H1 (cell line): Measurements from ENCODE around the gene ADARB2. TPM values are rescaled to one million over a fixed set of nuclear protein-coding genes. Genes with fewer than 3 reads are reported as not detected.

Experiments
- CTCF ChIA-PET: fragments of 300-600 bp; sonication (Branson Sonifier 250); formaldehyde crosslinking; loops from one replicate; lab custom pipeline; 2021; ENCODE audit not compliant: partially characterized antibody; lab: Charles Lee
- POLR2A ChIA-PET: fragments of 300-600 bp; sonication (Branson Sonifier 250); formaldehyde crosslinking; loops from one replicate; lab custom pipeline; 2021; ENCODE audit warnings: inconsistent platforms; ENCODE audit not compliant: partially characterized antibody; lab: Charles Lee
- DNase-seq, 2 experiments: peaks; one replicate each; pipeline versions ENCODE4 v3.0.0 to v3.0.0-alpha.2; 2010 to 2022; ENCODE audit warnings: low spot score in 2 of 2, low read depth in 1 of 2, mixed read lengths in 1 of 2
- FAIRE-seq: peaks from 2 replicates; lab custom pipeline; 2011; peaks lifted over from hg19 to GRCh38; lab: Jason Lieb, UNC
- H2AFZ ChIP-seq: 2 replicates; pipeline ENCODE4 v1.8.1; 2012; ENCODE audit warnings: low read length, inconsistent platforms
- H2AK5ac ChIP-seq: 2 replicates; pipeline ENCODE4 v1.6.1; 2013; ENCODE audit warnings: low read depth, low read length
- H2BK120ac ChIP-seq: replicated peaks from 2 replicates; pipeline ENCODE3; 2013; ENCODE audit warnings: low read depth, low read length, inconsistent platforms
- H2BK12ac ChIP-seq: 2 replicates; pipeline ENCODE4 v1.6.1; 2013; ENCODE audit warnings: low read depth, low read length
- H2BK15ac ChIP-seq: 2 replicates; pipeline ENCODE4 v1.6.1; 2013; ENCODE audit warnings: low read length
- H2BK20ac ChIP-seq: 2 replicates; pipeline ENCODE4 v1.6.1; 2013; ENCODE audit warnings: low read length
- H2BK5ac ChIP-seq: 2 replicates; pipeline ENCODE4 v1.6.1; 2013; ENCODE audit warnings: low read depth, low read length
- H3K14ac ChIP-seq: 2 replicates; pipeline ENCODE4 v1.6.1; 2013; ENCODE audit warnings: inconsistent platforms; ENCODE audit not compliant: insufficient read length
- H3K18ac ChIP-seq: 2 replicates; pipeline ENCODE4 v1.6.1; 2013; ENCODE audit warnings: low read length; ENCODE audit errors: extremely low read depth
- H3K23ac ChIP-seq: 2 replicates; pipeline ENCODE4 v1.6.1; 2013; ENCODE audit warnings: inconsistent platforms; ENCODE audit not compliant: insufficient read length
- H3K23me2 ChIP-seq: 2 replicates; pipeline ENCODE4 v1.6.1; 2013; ENCODE audit warnings: low read depth, low read length
- H3K27ac ChIP-seq: 2 replicates; pipeline ENCODE4 v1.6.1; 2011; ENCODE audit warnings: low read depth, low read length, inconsistent platforms
- H3K27me3 ChIP-seq, 4 experiments: replicated peaks in 1 of 4; 1 replicate in 1 of 4; 2 replicates in 3 of 4; pipeline versions ENCODE4 v1.6.1 to v1.8.1; 2011 to 2013; ENCODE audit warnings: low read length in 3 of 4, mild to moderate bottlenecking in 3 of 4, inconsistent platforms in 2 of 4, mixed read lengths in 2 of 4, moderate library complexity in 1 of 4; ENCODE audit not compliant: control insufficient read depth in 3 of 4, insufficient read depth in 3 of 4; ENCODE audit errors: extremely low read depth in 1 of 4
- H3K36me3 ChIP-seq, 4 experiments: 2 replicates each; pipeline versions ENCODE4 v1.6.1 to v1.8.1; 2011 to 2013; ENCODE audit warnings: mild to moderate bottlenecking in 4 of 4, low read length in 3 of 4, moderate library complexity in 2 of 4, control low read depth in 1 of 4, inconsistent platforms in 1 of 4; ENCODE audit not compliant: insufficient read depth in 4 of 4, control insufficient read depth in 2 of 4
- H3K4ac ChIP-seq: replicated peaks from 2 replicates; pipeline ENCODE3; 2013; ENCODE audit warnings: low read length, low read depth, mixed read lengths, inconsistent platforms; ENCODE audit not compliant: insufficient read length
- H3K4me1 ChIP-seq, 4 experiments: replicated peaks in 1 of 4; 1 replicate in 1 of 4; 2 replicates in 3 of 4; pipeline versions ENCODE4 v1.6.1 to v1.8.1; 2011 to 2013; ENCODE audit warnings: low read length in 3 of 4, inconsistent platforms in 2 of 4, mixed read lengths in 1 of 4; ENCODE audit not compliant: insufficient read depth in 4 of 4, control insufficient read depth in 3 of 4
- H3K4me2 ChIP-seq, 2 experiments: 2 replicates each; pipeline versions ENCODE4 v1.6.1 to v1.8.1; 2011 to 2013; ENCODE audit warnings: low read depth in 2 of 2, low read length in 2 of 2, control low read depth in 1 of 2, inconsistent platforms in 1 of 2, mild to moderate bottlenecking in 1 of 2; ENCODE audit not compliant: insufficient read depth in 1 of 2
- H3K4me3 ChIP-seq, 4 experiments: fragments of 200-600, 300-600 bp in 1 of 4; sonication (generic), shearing (Covaris generic), sonication (Bioruptor Twin) in 1 of 4; 2 replicates each; pipeline versions ENCODE4 v1.5.1 to v1.8.1; 2011 to 2016; ENCODE audit warnings: low read length in 4 of 4, low read depth in 3 of 4, control low read depth in 2 of 4, inconsistent platforms in 2 of 4, mild to moderate bottlenecking in 2 of 4, mixed read lengths in 1 of 4, moderate library complexity in 1 of 4; ENCODE audit not compliant: insufficient read depth in 2 of 4; ENCODE audit errors: extremely low read depth in 1 of 4
- H3K56ac ChIP-seq: replicated peaks from 2 replicates; pipeline ENCODE3; 2013; ENCODE audit warnings: low read depth, mild to moderate bottlenecking, mixed read lengths, low read length, inconsistent platforms; ENCODE audit not compliant: insufficient read length
- H3K79me1 ChIP-seq: 2 replicates; pipeline ENCODE4 v1.6.1; 2013; ENCODE audit warnings: low read depth, low read length, control low read depth
- H3K79me2 ChIP-seq, 2 experiments: 2 replicates each; pipeline versions ENCODE4 v1.6.1 to v1.8.1; 2012 to 2013; ENCODE audit warnings: low read length in 2 of 2, mild to moderate bottlenecking in 2 of 2, inconsistent platforms in 1 of 2; ENCODE audit not compliant: insufficient read depth in 2 of 2, control insufficient read depth in 1 of 2
- H3K9ac ChIP-seq, 4 experiments: replicated peaks in 1 of 4; 1 replicate in 1 of 4; 2 replicates in 3 of 4; pipeline versions ENCODE4 v1.6.1 to v1.8.1; 2011 to 2013; ENCODE audit warnings: low read depth in 3 of 4, low read length in 3 of 4, control low read depth in 2 of 4, mild to moderate bottlenecking in 2 of 4, moderate library complexity in 2 of 4, inconsistent platforms in 1 of 4; ENCODE audit errors: extremely low read depth in 1 of 4
- H3K9me3 ChIP-seq, 2 experiments: 2 replicates each; pipeline versions ENCODE4 v1.6.1 to v1.8.1; 2012 to 2013; ENCODE audit warnings: mild to moderate bottlenecking in 2 of 2, moderate library complexity in 2 of 2, control low read depth in 1 of 2, inconsistent platforms in 1 of 2, low read depth in 1 of 2, low read length in 1 of 2, mixed read lengths in 1 of 2; ENCODE audit not compliant: insufficient read depth in 2 of 2
- H4K20me1 ChIP-seq, 2 experiments: replicated peaks in 1 of 2; 2 replicates each; pipeline versions ENCODE3 to v1.8.1; 2011 to 2013; ENCODE audit warnings: inconsistent platforms in 2 of 2, low read length in 2 of 2, mild to moderate bottlenecking in 1 of 2; ENCODE audit not compliant: insufficient read depth in 2 of 2, control insufficient read depth in 1 of 2
- H4K5ac ChIP-seq: 2 replicates; pipeline ENCODE4 v1.6.1; 2013; ENCODE audit warnings: low read length, low read depth, mixed read lengths, inconsistent platforms; ENCODE audit not compliant: insufficient read length
- H4K8ac ChIP-seq: 2 replicates; pipeline ENCODE4 v1.8.0; 2013; ENCODE audit warnings: mild to moderate bottlenecking, moderate library complexity, low read length, inconsistent platforms; ENCODE audit not compliant: insufficient read depth; ENCODE audit errors: extremely low read depth
- H4K91ac ChIP-seq: replicated peaks from 2 replicates; pipeline ENCODE3; 2013; ENCODE audit warnings: low read length, mixed read lengths, inconsistent platforms; ENCODE audit not compliant: insufficient read length
- BCL11A ChIP-seq, 2 experiments: IDR thresholded peaks; one replicate each; pipeline ENCODE4 v1.6.1; 2011; ENCODE audit warnings: low read depth in 2 of 2, low read length in 2 of 2, mild to moderate bottlenecking in 2 of 2
- EZH2 ChIP-seq: fragments of 200-600 bp; sonication (generic); IDR thresholded peaks from 2 replicates; pipeline ENCODE4 v1.7.1; 2012; ENCODE audit warnings: low read depth, mild to moderate bottlenecking, moderate library complexity, low read length, inconsistent platforms; ENCODE audit not compliant: severe bottlenecking
- NANOG ChIP-seq: IDR thresholded peaks from 2 replicates; pipeline ENCODE4 v1.6.1; 2011; ENCODE audit warnings: low read length, low read depth, mild to moderate bottlenecking, inconsistent platforms; ENCODE audit not compliant: insufficient read depth, poor library complexity, severe bottlenecking
- NRF1 ChIP-seq: IDR thresholded peaks from 2 replicates; pipeline ENCODE4 v1.6.1; 2011; ENCODE audit warnings: mild to moderate bottlenecking, low read depth, low read length, improper control_type of control experiment
- POLR2A ChIP-seq, 2 experiments: IDR thresholded peaks; 1 replicate in 1 of 2; 2 replicates in 1 of 2; pipeline ENCODE4 v1.6.1; 2011; ENCODE audit warnings: low read depth in 2 of 2, low read length in 2 of 2, mild to moderate bottlenecking in 2 of 2; ENCODE audit errors: control extremely low read depth in 1 of 2
- RFX5 ChIP-seq: IDR thresholded peaks from 2 replicates; pipeline ENCODE4 v1.6.1; 2011; ENCODE audit warnings: low read depth, low read length, improper control_type of control experiment, borderline replicate concordance
- RNF2 ChIP-seq: fragments of 200-900, 300-1000 bp; sonication (generic); IDR thresholded peaks from 2 replicates; pipeline ENCODE4 v1.7.1; 2016; ENCODE audit warnings: borderline replicate concordance, low read depth, mild to moderate bottlenecking, antibody characterized with exemption, low read length; ENCODE audit not compliant: poor library complexity, severe bottlenecking; ENCODE audit errors: missing control alignments
- SAP30 ChIP-seq: fragments of 300-600 bp; sonication (generic); IDR thresholded peaks from 2 replicates; pipeline ENCODE4 v1.7.1; 2012; ENCODE audit warnings: low read length, moderate library complexity, mild to moderate bottlenecking, inconsistent platforms; ENCODE audit not compliant: insufficient read depth, insufficient replicate concordance
- SIN3A ChIP-seq, 2 experiments: IDR thresholded peaks in 1 of 2; conservative IDR thresholded peaks in 1 of 2; 2 replicates each; pipeline ENCODE4 v1.6.1; 2011 to 2012; ENCODE audit warnings: low read length in 2 of 2, improper control_type of control experiment in 1 of 2, low read depth in 1 of 2, mild to moderate bottlenecking in 1 of 2
- SIRT6 ChIP-seq: IDR thresholded peaks from one replicate; pipeline ENCODE4 v1.7.1; 2012; ENCODE audit warnings: low read length, inconsistent platforms
- WGBS, 2 experiments: shearing (Covaris generic) in 1 of 2; methylation state at CpG; one replicate each; pipeline versions ENCODE4 v1.1.6 to v1.1.7; 2013 to 2015; ENCODE audit warnings: low lambda C conversion rate in 2 of 2, mixed read lengths in 2 of 2, inconsistent platforms in 1 of 2, low coverage in 1 of 2, missing lambda C conversion rate in 1 of 2; ENCODE audit not compliant: insufficient replicate concordance in 2 of 2, insufficient coverage in 1 of 2, insufficient read length in 1 of 2; ENCODE audit errors: extremely low coverage in 1 of 2, missing lambda C conversion rate in 1 of 2; 5-methylcytosine and 5-hydroxymethylcytosine counted together
- polyA plus RNA-seq, 7 experiments: library from polyadenylated mRNA; depleted of rRNA in 3 of 7; stranded (reverse) in 5 of 7; unstranded in 2 of 7; fragments of >200 nt in 5 of 7; fragments of 200-250 nt in 2 of 7; gene quantifications; 1 replicate in 5 of 7; 2 replicates in 1 of 7; 4 replicates in 1 of 7; pipeline versions ENCODE4 v1.2.1 to v1.2.3, GENCODE V29; 2011 to 2013; ENCODE audit warnings: missing spikeins in 2 of 7, mixed read lengths in 2 of 7
- total RNA-seq: library from RNA; stranded (reverse); fragmentation: NEBNext Ultra II Directional; extraction: Animal tissue kit (Norgen Biotek cat#: 25700); gene quantifications from 2 replicates; pipeline ENCODE4 v1.2.1, GENCODE V29; 2021
- TF ChIP-seq, protein P1 (sequence below): IDR thresholded peaks from 2 replicates; pipeline ENCODE4 v1.6.1; 2012; ENCODE audit warnings: low read length, inconsistent platforms

ADARB2 gene
- total and polyA plus RNA-seq, 2 of the 8 experiments (the other 6 are each of a cell fraction or from before 2014, with no cell fraction given): 2.2 to 2.8 TPM

- no peak overlapping the region for H3K23ac ChIP-seq
- no peak overlapping the region for H3K9ac ChIP-seq
- H4K8ac ChIP-seq: no peak overlapping the region
- no peaks in the 10 kb centered on the region for H3K36me3 ChIP-seq
- DNase-seq (no peak), FAIRE-seq (no peak)
- H3K4ac ChIP-seq: no peak overlapping the region
- no peak overlapping the region for H3K4me3 ChIP-seq
- no peak overlapping the region for H3K4me2 ChIP-seq
- H2BK5ac ChIP-seq: no peak overlapping the region
- H3K27ac ChIP-seq: no peak overlapping the region
- no peak overlapping the region for H4K91ac ChIP-seq
- no peak overlapping the region for H2AK5ac ChIP-seq
- no peak overlapping the region for H2BK12ac ChIP-seq
- no peak overlapping the region for H3K18ac ChIP-seq
- H3K79me1 ChIP-seq: no peaks in the 10 kb centered on the region; the same call in 1 of the 2 replicates
- 93% methylated on average over 7 of the region's 7 CpGs; no CpG with 5 or more reads in 1 of the 2 experiments for WGBS, 2 experiments
- POLR2A ChIA-PET: interaction anchor here (1.2 kb wide), 1 partner anchor 13 kb away, joined by 6 read pairs; no protein-coding TSS in a partner anchor
- H3K79me2 ChIP-seq: no peaks in the 10 kb centered on the region
- H2AFZ ChIP-seq: no peak overlapping the region
- H3K56ac ChIP-seq: no peak overlapping the region
- no peak overlapping the region for H3K14ac ChIP-seq
- H3K9me3 ChIP-seq: no peaks in the 10 kb centered on the region
- H4K5ac ChIP-seq: no peak overlapping the region
- no peak overlapping the region for H2BK120ac ChIP-seq
- H3K23me2 ChIP-seq: peaks cover 6% of the 10 kb centered on the region; the same call in 1 of the 2 replicates
- CTCF ChIA-PET: interaction anchor here (1.3 kb wide), 1 partner anchor 110 kb away, joined by 3 read pairs; no protein-coding TSS in a partner anchor
- no peaks in the 10 kb centered on the region; a peak in 4 of 7 replicates for H3K27me3 ChIP-seq
- no peak overlapping the region for H2BK15ac ChIP-seq
- no peaks in the 10 kb centered on the region; a peak in 1 of 7 replicates for H3K4me1 ChIP-seq
- H4K20me1 ChIP-seq: peaks cover 0 to 2% of the 10 kb centered on the region in 2 experiments
- H2BK20ac ChIP-seq: no peak overlapping the region
- TF ChIP-seq RFX5 (no peak), NRF1 (no peak), SIRT6 (no peak), POLR2A (IDR thresholded peaks at IDR 0.05; ENCODE audit: control extremely low read depth in 1 of 2, low read depth in 2 of 2, low read length in 2 of 2) (no peak), SAP30 (no peak), NANOG (no peak), SIN3A (conservative IDR thresholded peaks at IDR 0.05 in 1 of 2, IDR thresholded peaks at IDR 0.05 in 1 of 2; ENCODE audit: low read depth in 1 of 2, low read length in 2 of 2) (no peak), EZH2 (no peak), BCL11A (IDR thresholded peaks at IDR 0.05; ENCODE audit: low read depth in 2 of 2, low read length in 2 of 2) (no peak), RNF2 (no peak)
- TF ChIP-seq, protein P1, sequence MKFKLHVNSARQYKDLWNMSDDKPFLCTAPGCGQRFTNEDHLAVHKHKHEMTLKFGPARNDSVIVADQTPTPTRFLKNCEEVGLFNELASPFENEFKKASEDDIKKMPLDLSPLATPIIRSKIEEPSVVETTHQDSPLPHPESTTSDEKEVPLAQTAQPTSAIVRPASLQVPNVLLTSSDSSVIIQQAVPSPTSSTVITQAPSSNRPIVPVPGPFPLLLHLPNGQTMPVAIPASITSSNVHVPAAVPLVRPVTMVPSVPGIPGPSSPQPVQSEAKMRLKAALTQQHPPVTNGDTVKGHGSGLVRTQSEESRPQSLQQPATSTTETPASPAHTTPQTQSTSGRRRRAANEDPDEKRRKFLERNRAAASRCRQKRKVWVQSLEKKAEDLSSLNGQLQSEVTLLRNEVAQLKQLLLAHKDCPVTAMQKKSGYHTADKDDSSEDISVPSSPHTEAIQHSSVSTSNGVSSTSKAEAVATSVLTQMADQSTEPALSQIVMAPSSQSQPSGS: no peak
These were observed 170.2 kb downstream of the ADARB2 start for GRCh38 chr10:1567152-1567551.
